ENCODE results near the gene BCKDHB.

- no peak for TF ChIP-seq CTCF (conservative IDR thresholded peaks at IDR 0.05)
- TF ChIP-seq ZFX (IDR thresholded peaks at IDR 0.05): no peak
Measured at GRCh38 chr6:80340280-80340679, 233.8 kb downstream of the BCKDHB start.
